Measurements from ENCODE around the gene MAP3K4.

Gene MAP3K4

GRCh38 chr6:161079566-161080262, 88.1 kb downstream of the MAP3K4 start:
- peak; percentile 23 to 34 for DNase-seq (ENCODE audit: low read depth in 2 of 2)

- DNase-seq (ENCODE audit: low read depth in 2 of 2), result no peak
These were observed 88.8 kb downstream of the MAP3K4 start for GRCh38 chr6:161080263-161080970.

DNA sequence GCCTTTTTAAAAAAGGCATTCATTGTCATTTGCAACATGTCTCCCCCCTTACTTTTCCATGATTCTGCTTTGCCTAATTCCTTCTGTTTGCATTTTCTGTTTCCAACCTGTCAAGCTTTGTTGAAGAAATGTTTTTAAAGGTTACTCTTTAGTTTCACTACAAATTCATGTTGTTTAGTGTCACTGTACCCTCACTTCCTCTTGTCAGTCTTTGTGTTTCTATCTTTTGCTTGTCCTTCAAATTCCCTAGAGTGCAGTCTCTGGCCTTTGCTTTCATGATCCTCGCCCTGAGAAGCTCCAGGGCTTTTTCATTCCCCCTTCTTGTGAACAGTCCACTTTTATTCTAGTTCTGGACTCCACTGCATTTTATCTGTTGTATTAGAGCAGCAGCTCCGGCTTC, 90.6 kb downstream of the MAP3K4 start:
- DNase-seq (ENCODE audit: low read depth in 2 of 2), result no peak

GRCh38 chr6:161085246-161085645, 93.7 kb downstream of the MAP3K4 start:
- no peak for DNase-seq (ENCODE audit: low read depth in 2 of 2)

DNA sequence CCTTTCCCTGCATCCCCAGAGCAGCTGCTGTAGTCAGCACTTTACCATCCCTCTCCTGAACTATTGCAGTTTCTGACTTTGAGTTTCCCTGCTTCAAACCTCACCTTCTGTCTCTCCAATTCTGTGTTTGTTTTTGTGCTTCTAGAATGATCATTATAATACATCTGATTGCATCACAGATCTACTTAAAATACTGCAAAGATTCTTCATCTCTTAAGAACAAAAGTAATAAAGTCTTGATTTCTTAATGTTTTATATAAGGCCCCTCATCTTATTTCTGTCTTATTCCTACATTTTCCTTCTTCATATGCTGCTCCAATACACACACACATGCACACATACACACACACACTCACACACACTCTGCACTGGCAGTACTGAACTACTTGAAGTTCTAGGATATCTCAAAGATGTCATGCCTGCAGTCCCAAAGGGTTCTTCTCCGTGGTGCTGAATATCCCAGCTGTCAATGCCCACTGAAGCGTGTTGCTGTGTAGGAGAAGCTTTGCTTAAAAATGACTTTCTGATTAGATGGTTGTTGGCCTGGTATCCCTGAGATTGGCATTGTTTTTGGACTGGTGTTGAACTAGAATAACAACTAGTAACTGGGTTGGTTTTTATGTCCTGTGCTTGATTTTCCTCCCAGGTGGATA, 97.2 kb downstream of the MAP3K4 start:
- DNase-seq (ENCODE audit: low read depth in 2 of 2), result no peak

GRCh38 chr6:161091151-161091550, 99.6 kb downstream of the MAP3K4 start:
- no peak for DNase-seq (ENCODE audit: low read depth in 2 of 2)

DNA sequence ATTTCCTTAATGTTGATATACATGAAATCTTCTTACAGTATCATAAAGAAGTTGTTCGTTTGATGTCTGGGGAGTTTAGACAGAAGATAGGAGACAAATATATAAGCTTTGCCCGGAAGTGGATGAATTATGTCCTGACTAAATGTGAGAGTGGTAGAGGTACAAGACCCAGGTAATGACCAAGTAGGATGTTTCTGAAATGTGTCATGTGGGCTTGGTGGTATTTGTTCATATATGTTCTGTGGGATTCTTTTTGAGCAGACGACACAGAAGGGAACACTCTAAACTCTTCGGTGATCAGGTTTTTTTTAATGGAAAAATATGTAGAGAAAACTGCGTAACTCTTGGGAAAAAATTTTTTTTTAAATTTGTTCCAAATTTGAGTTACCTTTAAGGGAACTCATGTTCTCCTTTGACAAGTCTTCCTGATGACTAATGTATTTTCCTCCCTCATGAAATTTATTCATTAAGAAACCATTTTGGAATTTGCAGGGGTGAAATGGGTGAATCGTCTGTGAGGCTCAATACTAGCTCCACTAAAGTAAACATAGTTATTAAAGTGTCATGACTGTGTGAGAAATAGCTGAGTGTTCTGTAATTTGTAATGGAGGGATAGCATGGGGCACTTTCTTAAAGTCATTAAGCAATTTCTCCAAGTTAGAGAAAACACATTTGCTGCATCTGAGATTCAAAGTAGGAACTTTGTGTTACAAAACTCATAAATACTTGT, 100.6 kb downstream of the MAP3K4 start:
- no peak for DNase-seq (ENCODE audit: low read depth in 2 of 2)

DNA sequence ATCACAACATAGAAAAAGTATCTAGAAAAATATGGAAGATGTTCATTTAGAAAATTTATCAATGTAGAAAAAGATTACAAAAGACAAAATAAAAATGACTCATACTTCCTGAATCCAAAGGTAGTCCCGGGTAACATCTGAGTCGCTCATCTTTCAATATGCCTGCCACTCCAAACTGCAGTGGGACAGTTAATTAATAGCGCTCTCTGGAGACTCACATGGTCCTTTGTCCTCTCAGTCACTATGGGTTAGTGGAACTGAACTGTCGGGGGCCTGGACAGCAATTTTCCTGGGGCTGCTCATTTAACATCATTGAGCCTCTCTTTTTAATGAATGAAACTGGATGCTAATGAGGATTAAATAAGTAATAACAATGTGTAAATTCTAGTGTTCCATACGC, 103.4 kb downstream of the MAP3K4 start:
- DNase-seq (ENCODE audit: low read depth in 2 of 2), result no peak

DNA sequence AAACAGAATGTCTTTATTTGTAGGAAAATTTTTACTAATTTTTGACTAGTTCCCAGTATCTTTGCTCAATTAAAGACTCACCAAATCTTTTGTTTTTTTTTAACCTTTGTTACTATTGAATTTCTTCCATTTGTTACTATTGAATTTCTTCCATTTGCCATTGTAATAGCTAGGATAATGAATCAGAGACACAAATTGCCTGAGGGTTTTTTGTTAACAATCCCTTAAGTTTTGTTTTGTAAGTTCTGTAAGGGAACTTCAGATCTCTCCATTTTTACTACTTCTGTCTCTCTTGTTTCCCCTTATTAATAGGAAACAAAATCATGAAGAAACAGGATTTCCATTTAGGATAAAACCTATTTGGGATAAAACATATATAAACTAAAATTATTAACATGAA, 104.3 kb downstream of the MAP3K4 start:
- DNase-seq (ENCODE audit: low read depth in 2 of 2), result no peak

DNA sequence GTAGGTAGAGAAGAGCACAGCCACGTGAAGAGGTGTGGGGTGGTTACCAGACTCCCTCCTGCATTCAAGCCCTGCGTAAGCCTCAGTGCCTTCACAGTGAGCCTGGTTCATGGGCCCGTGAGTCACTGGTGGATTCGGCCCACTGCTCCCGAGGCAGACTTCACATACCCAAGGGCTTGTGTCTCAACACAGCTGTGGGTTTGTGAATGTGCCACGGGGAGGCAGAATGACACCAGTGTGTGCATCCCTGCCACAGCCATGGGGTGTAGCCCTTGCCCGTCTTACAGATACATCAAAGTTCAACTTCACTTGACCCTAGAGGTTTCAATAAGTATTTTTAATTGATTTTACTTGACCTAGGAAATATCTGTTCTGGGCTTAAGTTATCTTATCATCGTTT, 108.5 kb downstream of the MAP3K4 start:
- DNase-seq (ENCODE audit: low read depth in 2 of 2), result no peak

GRCh38 chr6:161101517-161101916, 109.9 kb downstream of the MAP3K4 start:
- no peak for DNase-seq (ENCODE audit: low read depth in 2 of 2)

DNA sequence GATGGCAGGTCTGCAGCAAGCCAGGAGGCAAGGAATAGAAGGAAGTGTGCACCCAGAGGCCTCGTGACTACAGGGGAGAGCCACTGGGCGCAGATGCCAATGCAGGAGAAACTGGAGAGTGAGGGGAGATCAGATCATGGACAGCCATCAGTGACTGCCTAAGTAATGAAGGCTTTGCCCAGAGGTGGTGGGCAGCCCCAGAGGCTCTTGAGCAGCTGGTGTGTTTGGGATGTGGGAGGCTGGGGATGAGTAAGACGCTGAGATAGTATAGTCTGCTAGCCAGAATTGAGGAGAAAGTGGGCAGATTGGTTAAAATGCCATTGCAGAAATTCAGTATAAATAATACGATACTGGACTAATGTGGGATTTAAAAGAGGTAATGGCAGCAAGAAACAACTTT, 111.9 kb downstream of the MAP3K4 start:
- no peak for DNase-seq (ENCODE audit: low read depth in 2 of 2)

DNA sequence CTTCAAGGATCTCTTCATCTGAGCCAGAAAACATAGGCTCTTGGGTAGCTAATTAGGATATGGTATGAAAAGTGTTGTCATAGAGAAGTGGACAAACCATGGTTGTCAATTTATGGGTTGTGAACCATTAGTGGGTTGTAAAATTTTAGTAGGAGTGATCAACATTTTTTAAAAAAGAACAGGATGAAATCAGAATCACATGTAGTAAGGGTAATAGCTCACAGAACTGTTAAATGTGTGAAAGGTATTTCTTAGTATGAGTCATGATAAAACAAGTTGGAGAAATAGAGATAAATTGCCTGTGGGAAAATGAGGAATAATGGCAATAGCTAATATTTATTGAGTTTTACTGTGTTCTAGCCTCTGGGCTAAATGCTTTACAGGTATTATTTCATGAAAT, 113.4 kb downstream of the MAP3K4 start:
- no peak for DNase-seq (ENCODE audit: low read depth in 2 of 2)

GRCh38 chr6:161105408-161105807, 113.8 kb downstream of the MAP3K4 start:
- no peak for DNase-seq (ENCODE audit: low read depth in 2 of 2)

GRCh38 chr6:161107779-161108730, 116.5 kb downstream of the MAP3K4 start:
- no peak for DNase-seq (ENCODE audit: low read depth in 2 of 2)

DNA sequence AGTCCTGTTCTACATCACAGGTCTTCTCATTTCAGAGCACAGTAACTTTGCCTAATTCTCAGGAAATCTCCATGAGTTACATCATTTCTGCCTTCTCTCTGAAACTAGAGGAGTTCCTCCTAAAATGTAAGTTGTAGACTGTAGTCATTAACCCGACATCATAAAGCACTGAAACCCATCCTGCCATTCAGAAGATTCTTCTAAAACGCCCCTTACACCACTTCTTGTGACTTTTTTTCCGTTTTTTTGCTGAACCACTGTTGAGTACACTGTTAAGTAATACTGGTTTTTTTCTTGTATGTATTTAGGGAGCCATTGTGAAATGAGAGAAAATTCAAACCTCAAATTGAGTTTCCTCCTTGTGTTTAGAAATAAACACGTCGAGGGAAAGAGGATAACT, 117.3 kb downstream of the MAP3K4 start:
- no peak for DNase-seq (ENCODE audit: low read depth in 2 of 2)

- DNase-seq (ENCODE audit: low read depth in 2 of 2), result no peak
These were observed 117.8 kb downstream of the MAP3K4 start for GRCh38 chr6:161109366-161109765.

DNA sequence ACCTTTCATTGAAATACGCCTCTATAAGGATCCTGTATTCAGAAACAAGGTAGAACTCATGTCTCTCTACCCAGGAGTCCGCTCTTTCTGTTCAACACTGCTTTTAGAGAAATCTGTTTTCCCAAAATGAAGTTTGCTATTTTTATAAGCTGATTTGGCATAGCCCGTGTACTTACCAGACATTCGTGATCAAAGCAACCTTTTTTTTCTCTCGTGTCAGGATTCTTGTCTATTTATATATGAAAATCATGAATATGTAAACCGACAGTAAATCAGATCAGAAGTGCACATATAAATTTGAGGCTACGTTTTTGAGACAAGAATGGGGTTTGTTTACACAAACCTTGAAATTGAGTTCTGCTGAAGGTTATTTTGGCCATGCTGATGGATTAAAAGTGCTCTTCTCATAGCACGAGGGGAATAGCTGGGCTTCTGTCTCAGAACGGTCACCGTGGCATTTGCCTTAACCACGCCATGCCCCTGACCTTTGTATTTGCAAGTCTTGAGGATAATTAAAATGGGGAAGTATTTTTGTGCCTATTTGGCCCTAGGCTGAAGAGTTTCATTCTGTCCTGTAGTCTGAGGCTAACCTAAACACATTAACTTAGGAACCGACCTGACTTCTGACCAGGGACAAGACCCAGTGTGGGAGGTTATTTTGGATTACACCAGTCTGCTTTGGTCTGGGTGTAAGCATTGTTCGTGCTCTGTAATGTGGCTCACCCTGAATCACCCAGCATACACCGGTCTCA, 118.6 kb downstream of the MAP3K4 start:
- no peak for DNase-seq (ENCODE audit: low read depth in 2 of 2)

- no peak for DNase-seq (ENCODE audit: low read depth in 2 of 2)
These were observed 119.7 kb downstream of the MAP3K4 start for GRCh38 chr6:161111261-161111660.

- no peak for DNase-seq (ENCODE audit: low read depth in 2 of 2)
These were observed 123.9 kb downstream of the MAP3K4 start for GRCh38 chr6:161115468-161115867.
